Measurements from ENCODE around the gene SLCO2A1.

DNA sequence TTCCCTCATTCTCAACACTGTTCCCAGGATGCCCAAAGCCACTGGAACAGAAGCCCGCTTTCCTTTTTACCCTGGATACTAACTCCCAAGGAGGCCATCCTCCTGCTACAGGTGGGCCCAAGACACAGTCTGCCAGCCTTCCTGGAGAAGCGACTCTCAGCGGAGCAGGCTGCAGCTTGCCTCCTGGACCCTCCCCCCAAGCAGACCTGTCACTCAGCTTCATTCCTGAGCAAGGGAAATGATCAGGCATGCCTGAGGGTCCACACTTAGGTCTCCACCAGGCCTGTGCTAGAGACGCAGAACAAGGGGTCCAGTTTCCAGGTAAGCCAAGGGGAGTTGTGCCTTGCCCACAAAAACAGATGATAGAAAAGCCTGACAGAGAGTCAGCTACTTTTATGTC lies 62.8 kb downstream of the SLCO2A1 start:
- TF ChIP-seq L3MBTL2 (conservative IDR thresholded peaks at IDR 0.05) (no peak), BHLHE40 (IDR thresholded peaks at IDR 0.05; ENCODE audit: borderline replicate concordance) (no peak), FOXM1 (IDR thresholded peaks at IDR 0.05; ENCODE audit: borderline replicate concordance) (no peak), ZNF384 (IDR thresholded peaks at IDR 0.05) (no peak), SUZ12 (IDR thresholded peaks at IDR 0.05) (no peak), SP1 (IDR thresholded peaks at IDR 0.05) (no peak), ARNT (IDR thresholded peaks at IDR 0.05) (no peak), ELF4 (IDR thresholded peaks at IDR 0.05) (no peak), FOXA1 (IDR thresholded peaks at IDR 0.05) (no peak), PKNOX1 (IDR thresholded peaks at IDR 0.05) (no peak), FOXK2 (IDR thresholded peaks at IDR 0.05) (no peak), NFRKB (IDR thresholded peaks at IDR 0.05) (no peak)

Measured in HEK293T (cell line).